A673 (cell line): ENCODE data around the gene MED27. TPM values are rescaled to one million over a fixed set of nuclear protein-coding genes. Genes with fewer than 3 reads are reported as not detected.

Experiments
- BruUV-seq: library from RNA; stranded (reverse); fragments of 400-500 nt; replicated peaks from 2 replicates; lab custom pipeline; 2021; lab: Mats Ljungman, UMichigan
- CTCF ChIA-PET: fragments of 300-600 bp; sonication (Branson Sonifier 250); formaldehyde crosslinking; loops from one replicate; lab custom pipeline; 2022; ENCODE audit warnings: antibody characterized with exemption; lab: Charles Lee
- POLR2A ChIA-PET: fragments of 300-600 bp; sonication (Branson Sonifier 250); formaldehyde crosslinking; loops from one replicate; lab custom pipeline; 2022; ENCODE audit warnings: antibody characterized with exemption; ENCODE audit not compliant: low non-redundant PET; lab: Charles Lee
- DNase-seq: peaks from one replicate; pipeline ENCODE4 v3.0.0-alpha.2; 2015; ENCODE audit warnings: low spot score
- H3K27ac ChIP-seq: fragments of 200-600 bp; sonication (generic); 2 replicates; pipeline ENCODE4 v1.5.1; 2016; ENCODE audit warnings: mixed run types, low read depth, mild to moderate bottlenecking, mixed read lengths, antibody characterized with exemption, low read length; ENCODE audit not compliant: poor library complexity, severe bottlenecking
- H3K27me3 ChIP-seq: fragments of 200-600 bp; sonication (generic); replicated peaks from 2 replicates; pipeline ENCODE4 v1.6.1; 2017; ENCODE audit warnings: mixed run types, low read depth, mild to moderate bottlenecking, mixed read lengths, antibody characterized with exemption, low read length; ENCODE audit not compliant: insufficient read depth, poor library complexity
- H3K36me3 ChIP-seq: fragments of 200-600 bp; sonication (generic); 2 replicates; pipeline ENCODE4 v1.6.1; 2016; ENCODE audit warnings: mixed run types, mild to moderate bottlenecking, mixed read lengths, antibody characterized with exemption, low read length; ENCODE audit not compliant: insufficient read depth, poor library complexity, severe bottlenecking
- H3K4me1 ChIP-seq: fragments of 200-600 bp; sonication (generic); 2 replicates; pipeline ENCODE4 v1.6.1; 2017; ENCODE audit warnings: mixed run types, mild to moderate bottlenecking, mixed read lengths, antibody characterized with exemption, low read length; ENCODE audit not compliant: insufficient read depth, poor library complexity, severe bottlenecking
- H3K4me3 ChIP-seq: fragments of 200-600 bp; sonication (generic); 2 replicates; pipeline ENCODE4 v1.5.1; 2016; ENCODE audit warnings: low read depth, mixed run types, mild to moderate bottlenecking, mixed read lengths, low read length; ENCODE audit not compliant: poor library complexity, severe bottlenecking
- H3K9me3 ChIP-seq: fragments of 200-600 bp; sonication (generic); 2 replicates; pipeline ENCODE4 v1.6.1; 2016; ENCODE audit warnings: mixed run types, low read depth, mild to moderate bottlenecking, mixed read lengths, antibody characterized with exemption, low read length; ENCODE audit not compliant: poor library complexity, severe bottlenecking
- EZH2 ChIP-seq: fragments of 200-600 bp; sonication (generic); IDR thresholded peaks from 2 replicates; pipeline ENCODE4 v1.6.1; 2017; ENCODE audit warnings: borderline replicate concordance, low read depth, mild to moderate bottlenecking, mixed read lengths, antibody characterized with exemption, low read length; ENCODE audit not compliant: poor library complexity, severe bottlenecking
- intact Hi-C: fragments of 100-400 bp; cut with micrococcal nuclease; formaldehyde crosslinking; loops from one replicate; pipeline ENCODE4 v1.10.0; 2022; ENCODE audit not compliant: unreplicated experiment
- total RNA-seq: library from RNA; stranded (reverse); gene quantifications from 2 replicates; pipeline ENCODE4 v1.2.3, GENCODE V29; 2021
- TF ChIP-seq, protein P1 (sequence below): fragments of 300-800, 200-600 bp; sonication (generic); conservative IDR thresholded peaks from 2 replicates; pipeline ENCODE4 v1.5.1; 2017; ENCODE audit warnings: low read depth, mild to moderate bottlenecking, antibody characterized with exemption, low read length, moderate library complexity, mixed read lengths

The MED27 gene
- total RNA-seq, 1 experiment from 2014 or later, result 45.4 TPM

DNA sequence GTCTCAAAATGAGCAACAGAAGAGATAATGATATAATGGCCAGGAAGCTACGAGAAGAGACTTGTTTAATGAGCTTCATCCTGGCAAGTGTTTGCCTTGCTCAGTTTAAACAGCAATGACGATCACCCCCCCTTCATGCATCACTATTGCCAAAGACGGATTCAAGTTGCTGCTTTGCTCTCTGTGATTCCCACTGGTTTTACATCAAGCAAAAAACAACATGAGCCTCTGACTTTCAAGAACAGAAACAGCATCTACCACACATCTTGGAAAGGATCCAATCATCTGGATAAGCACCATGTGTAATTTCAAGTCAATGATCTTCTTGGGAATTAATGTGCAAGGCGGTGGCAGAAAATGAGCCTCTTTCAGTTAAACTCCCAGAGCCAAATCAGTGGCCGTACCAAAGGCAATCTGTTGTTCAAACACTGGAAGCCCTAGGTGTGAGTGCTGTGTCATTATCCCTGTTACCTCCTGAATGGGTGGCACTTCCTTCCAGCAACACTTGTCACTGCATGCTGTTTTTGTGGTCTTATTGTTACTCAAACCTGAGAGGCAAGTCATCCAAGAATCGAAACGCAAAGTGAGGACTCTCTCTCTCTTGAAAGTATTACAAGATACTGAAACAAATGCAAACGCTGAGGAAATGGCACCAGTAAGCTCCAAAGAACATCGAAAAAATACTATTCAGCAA is 72.8 kb downstream of the MED27 start:
- BruUV-seq, result no TSS peak
- H3K27ac ChIP-seq, result peak overlapping the region; percentile 29
- no peaks in the 10 kb centered on the region for H3K9me3 ChIP-seq
- H3K36me3 ChIP-seq, result no peaks in the 10 kb centered on the region
- intact Hi-C loops, result no loop called here
- no peak overlapping the region for H3K4me3 ChIP-seq
- POLR2A ChIA-PET, result interaction anchor here (0.6 kb wide), 1 partner anchor 73 kb away, joined by 5 read pairs; no protein-coding TSS in a partner anchor
- peak; percentile 52 for DNase-seq
- no peaks in the 10 kb centered on the region for H3K27me3 ChIP-seq
- CTCF ChIA-PET, result no interaction called here
- TF ChIP-seq EZH2, result no peak
- TF ChIP-seq, protein P1, sequence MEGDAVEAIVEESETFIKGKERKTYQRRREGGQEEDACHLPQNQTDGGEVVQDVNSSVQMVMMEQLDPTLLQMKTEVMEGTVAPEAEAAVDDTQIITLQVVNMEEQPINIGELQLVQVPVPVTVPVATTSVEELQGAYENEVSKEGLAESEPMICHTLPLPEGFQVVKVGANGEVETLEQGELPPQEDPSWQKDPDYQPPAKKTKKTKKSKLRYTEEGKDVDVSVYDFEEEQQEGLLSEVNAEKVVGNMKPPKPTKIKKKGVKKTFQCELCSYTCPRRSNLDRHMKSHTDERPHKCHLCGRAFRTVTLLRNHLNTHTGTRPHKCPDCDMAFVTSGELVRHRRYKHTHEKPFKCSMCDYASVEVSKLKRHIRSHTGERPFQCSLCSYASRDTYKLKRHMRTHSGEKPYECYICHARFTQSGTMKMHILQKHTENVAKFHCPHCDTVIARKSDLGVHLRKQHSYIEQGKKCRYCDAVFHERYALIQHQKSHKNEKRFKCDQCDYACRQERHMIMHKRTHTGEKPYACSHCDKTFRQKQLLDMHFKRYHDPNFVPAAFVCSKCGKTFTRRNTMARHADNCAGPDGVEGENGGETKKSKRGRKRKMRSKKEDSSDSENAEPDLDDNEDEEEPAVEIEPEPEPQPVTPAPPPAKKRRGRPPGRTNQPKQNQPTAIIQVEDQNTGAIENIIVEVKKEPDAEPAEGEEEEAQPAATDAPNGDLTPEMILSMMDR, result no peak
- peaks cover 51% of the 10 kb centered on the region for H3K4me1 ChIP-seq

DNA sequence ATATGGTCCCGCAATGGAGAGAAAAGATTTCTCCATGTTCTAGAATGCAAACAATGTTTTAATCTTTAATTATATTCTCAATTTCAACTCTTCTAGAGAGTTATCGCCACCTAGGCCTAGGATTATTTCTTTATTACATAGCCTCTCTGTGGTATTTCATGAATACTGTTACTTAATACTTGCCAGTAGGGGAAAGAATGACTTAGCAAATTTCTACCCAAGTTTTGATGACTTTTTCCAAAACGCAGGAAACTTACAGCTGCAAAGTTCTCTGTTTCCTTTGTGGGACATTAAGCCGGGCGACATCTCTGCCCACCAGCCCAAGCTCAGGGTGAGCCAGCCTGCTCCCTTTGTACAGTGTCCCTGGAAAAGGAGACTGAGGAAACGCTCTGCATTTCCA is 73.8 kb downstream of the MED27 start:
- Histone ChIP-seq H3K27me3 (no peaks in the 10 kb centered on the region), H3K4me3 (no peak overlapping the region), H3K9me3 (no peaks in the 10 kb centered on the region), H3K27ac (peak overlapping the region; percentile 29), H3K4me1 (peaks cover 51% of the 10 kb centered on the region), H3K36me3 (no peaks in the 10 kb centered on the region)
- TF ChIP-seq, protein P1, result no peak
- no peak for TF ChIP-seq EZH2
- BruUV-seq, result no TSS peak
- intact Hi-C loops, result no loop called here
- DNase-seq, result peak; percentile 23
- POLR2A ChIA-PET, result no interaction called here
- CTCF ChIA-PET, result no interaction called here

GRCh38 chr9:132004323-132004722 is 75.3 kb downstream of the MED27 start:
- no TSS peak for BruUV-seq
- no peak overlapping the region for H3K4me3 ChIP-seq
- no peaks in the 10 kb centered on the region for H3K36me3 ChIP-seq
- no peaks in the 10 kb centered on the region for H3K27me3 ChIP-seq
- ChIA-PET CTCF (no interaction called here), POLR2A (no interaction called here)
- peaks cover 51% of the 10 kb centered on the region for H3K4me1 ChIP-seq
- no peak overlapping the region for H3K27ac ChIP-seq
- H3K9me3 ChIP-seq, result no peaks in the 10 kb centered on the region
- intact Hi-C loops, result no loop called here
- TF ChIP-seq, protein P1, result no peak
- TF ChIP-seq EZH2, result no peak
- no peak for DNase-seq
